ENCODE data around the gene PTGFRN.

The PTGFRN gene

DNA sequence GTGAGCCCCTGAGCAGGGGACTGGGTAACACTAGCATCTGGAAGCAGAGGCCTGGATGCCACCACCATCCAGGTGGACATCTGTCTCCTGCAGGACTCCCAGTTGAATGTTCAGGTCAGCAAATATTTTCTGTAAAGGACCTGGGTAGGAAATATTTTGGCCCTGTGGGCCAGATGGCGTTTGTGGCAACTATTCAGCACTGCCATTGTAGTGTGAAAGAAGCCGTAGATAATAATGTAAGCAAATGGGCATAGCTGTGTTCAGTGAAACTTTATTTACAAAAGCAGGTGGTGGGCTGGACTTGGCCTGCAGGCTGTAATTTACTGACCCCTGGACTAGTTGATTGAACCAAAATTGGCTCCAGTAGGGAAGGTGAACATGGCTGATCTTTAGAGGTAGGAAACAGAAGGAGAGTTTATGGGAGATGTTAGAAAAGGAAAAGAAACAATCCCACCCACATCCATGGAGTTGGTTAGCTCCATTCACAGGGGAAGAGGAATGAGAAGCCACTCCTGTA, 71.9 kb downstream of the PTGFRN start:
- no peak for DNase-seq

DNA sequence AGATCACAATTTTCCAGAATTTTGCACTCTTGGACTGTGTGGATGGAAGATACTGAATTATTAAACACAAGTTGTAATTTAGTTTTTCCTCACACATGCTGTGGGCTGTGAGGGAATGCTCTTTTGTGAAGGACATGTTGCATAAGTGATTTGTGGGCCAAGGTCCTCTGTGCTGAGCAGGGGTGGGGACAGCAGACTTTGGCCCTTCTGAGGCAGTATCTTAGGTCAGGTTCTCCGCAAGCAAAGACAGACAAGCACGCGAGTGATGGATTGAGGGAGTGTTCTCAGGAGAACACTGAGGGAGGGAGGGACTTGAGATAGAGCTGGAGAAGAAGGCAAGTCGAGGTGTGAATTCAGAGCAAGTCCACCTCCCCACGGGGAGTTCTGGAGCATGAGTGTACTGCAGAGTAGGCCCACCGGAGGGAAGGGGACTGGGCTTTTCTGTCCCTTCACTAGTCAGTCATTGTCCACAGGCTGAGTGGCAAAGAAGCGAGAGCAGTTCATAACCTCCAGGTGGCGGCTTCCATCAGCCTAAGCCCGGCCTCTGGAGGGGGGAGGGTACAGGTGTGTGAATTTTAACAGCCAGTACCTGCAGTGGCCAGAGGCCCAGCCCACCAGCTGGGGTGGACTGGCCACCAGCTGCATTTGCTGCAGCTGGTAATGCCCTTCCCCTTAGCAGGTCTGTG, 72.7 kb downstream of the PTGFRN start:
- no peak for DNase-seq

- DNase-seq = no peak
Observed at GRCh38 chr1:116983112-116983511, 73.4 kb downstream of the PTGFRN start.

- DNase-seq = no peak
Observed at GRCh38 chr1:116983678-116984077, 74.0 kb downstream of the PTGFRN start.

DNA sequence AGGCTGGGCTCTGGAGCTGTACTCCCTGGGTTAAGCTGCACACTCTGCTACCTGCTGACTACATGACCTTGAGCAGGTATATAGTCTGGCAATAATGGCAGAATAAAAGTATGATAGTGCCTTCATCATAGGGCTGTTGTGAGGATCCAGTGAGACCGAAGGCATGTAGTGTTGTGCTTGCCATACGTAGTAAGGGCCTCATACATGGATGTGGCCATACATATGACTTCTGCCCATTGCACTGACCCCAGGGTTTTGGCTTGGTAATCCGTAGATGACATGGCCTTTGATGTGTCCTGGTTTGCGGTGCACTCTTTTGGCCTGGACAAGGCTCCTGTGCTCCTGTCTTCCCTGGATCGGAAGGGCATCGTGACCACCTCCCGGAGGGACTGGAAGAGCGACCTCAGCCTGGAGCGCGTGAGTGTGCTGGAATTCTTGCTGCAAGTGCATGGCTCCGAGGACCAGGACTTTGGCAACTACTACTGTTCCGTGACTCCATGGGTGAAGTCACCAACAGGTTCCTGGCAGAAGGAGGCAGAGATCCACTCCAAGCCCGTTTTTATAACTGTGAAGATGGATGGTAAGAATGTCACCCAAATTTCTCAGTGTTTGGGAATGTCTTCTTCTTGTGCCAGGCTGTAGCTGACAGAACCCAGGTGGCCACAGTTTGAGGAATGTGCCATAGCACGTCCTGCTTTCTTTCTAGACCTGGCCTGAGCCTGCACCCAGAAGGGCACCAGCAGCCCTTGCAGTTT, 74.9 kb downstream of the PTGFRN start:
- DNase-seq = no peak

DNA sequence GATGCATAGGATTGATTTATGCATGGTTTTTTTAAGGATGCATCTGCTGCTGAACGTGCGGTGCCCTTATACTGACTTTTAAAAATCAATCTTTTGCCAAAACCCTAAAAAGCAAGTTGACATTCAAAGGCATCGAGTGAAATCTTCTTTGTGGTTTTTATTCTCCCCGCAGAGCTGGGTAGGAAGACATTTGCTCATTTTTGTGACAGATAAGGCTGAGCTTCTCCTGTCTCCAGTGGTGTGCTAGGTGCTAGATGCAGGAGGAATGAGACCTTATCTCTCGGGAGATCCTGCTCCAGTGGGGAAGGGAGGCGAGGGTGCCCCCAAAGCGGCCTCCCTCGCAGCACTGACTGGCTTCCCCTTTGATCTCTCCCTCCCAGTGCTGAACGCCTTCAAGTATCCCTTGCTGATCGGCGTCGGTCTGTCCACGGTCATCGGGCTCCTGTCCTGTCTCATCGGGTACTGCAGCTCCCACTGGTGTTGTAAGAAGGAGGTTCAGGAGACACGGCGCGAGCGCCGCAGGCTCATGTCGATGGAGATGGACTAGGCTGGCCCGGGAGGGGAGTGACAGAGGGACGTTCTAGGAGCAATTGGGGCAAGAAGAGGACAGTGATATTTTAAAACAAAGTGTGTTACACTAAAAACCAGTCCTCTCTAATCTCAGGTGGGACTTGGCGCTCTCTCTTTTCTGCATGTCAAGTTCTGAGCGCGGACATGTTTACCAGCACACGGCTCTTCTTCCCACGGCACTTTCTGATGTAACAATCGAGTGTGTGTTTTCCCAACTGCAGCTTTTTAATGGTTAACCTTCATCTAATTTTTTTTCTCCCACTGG, 76.9 kb downstream of the PTGFRN start:
- peak in 1 of 2 donors; percentile 32 for DNase-seq

GRCh38 chr1:116987256-116987555, 77.5 kb downstream of the PTGFRN start:
- peak; percentile 67 to 73 for DNase-seq

- no peak for DNase-seq
Observed at GRCh38 chr1:116988248-116988647, 78.5 kb downstream of the PTGFRN start.

GRCh38 chr1:116988908-116989307, 79.2 kb downstream of the PTGFRN start:
- DNase-seq = no peak

DNA sequence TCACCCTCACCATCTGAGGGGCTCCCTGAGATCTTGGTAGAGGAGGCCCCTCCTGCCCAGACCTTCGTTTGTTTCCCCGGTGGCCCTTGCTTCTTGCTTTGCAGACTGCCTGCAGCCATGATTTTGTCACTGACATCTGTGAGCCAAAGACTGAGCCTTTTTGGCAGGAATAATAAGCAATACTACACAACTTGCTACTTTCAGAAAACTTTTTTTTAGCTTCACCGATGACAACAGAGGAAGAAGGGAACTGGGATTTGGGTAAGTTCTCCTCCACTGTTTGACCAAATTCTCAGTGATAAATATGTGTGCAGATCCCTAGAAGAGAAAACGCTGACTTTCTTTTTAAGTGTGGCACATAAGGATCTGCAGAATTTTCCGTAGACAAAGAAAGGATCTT, 80.1 kb downstream of the PTGFRN start:
- no peak for DNase-seq

- peak in 1 of 2 donors; percentile 43 for DNase-seq
Observed at GRCh38 chr1:116990612-116991151, 81.0 kb downstream of the PTGFRN start.

GRCh38 chr1:116991171-116991845, 81.6 kb downstream of the PTGFRN start:
- DNase-seq = no peak

DNA sequence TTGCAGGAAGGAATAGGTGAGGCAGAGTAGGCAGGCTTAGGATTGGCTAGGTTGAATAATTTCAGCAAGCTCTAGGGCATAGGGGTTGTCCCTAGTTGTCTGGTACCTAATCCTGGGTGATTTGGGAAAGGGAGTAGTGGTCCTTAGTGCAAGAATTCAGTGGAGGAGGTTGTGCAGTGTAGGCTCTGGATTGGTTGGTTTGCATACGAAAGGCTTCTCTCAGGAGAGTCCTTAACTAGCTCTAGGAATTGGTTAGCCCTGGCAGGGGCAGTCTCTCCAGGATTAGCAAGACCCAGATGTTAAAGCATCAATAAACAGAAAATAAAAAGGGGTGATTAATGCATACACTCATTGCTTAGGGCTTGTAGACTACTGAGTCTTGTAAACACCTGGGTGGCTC, 82.2 kb downstream of the PTGFRN start:
- no peak for DNase-seq

- no peak for DNase-seq
Observed at GRCh38 chr1:116993286-116993685, 83.6 kb downstream of the PTGFRN start.

DNA sequence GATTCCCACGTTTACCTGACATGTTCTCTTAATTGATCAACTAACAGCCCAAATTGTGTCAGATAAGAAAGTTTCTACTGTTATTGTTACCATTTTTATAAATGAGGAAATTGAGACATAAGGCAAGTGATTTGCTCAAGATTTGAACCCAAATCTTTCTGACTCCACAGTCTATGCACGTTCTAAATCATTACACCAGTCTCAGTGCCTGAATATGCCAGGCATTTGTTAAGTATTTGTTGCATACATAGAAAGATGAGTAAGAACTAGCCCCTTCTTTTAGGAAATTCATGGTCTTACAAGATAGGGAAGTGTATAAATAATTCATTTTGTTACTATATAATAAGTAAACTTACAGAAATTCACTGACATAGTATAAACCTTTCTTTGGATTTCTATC, 84.7 kb downstream of the PTGFRN start:
- DNase-seq = no peak

- DNase-seq = no peak
Observed at GRCh38 chr1:116997066-116997465, 87.3 kb downstream of the PTGFRN start.

GRCh38 chr1:116997636-116998035, 87.9 kb downstream of the PTGFRN start:
- no peak for DNase-seq

DNA sequence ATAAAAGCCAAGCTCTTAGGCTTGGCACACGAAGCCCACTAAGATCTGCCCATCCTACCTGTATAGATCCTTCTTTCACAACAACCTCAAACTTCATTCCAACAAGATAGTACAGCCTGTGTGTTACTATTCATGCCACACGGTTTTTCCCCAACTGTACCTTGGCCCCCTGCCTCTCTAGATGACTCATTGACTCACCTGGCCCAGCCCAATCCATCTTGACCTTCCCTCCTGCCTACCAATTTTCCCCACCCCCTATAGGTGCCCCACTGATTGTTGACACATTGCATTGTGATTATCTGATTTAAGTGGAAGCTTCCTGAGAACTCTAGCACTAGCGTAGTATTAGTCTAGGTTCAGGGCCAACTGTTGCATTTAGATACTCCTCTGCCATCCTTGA, 89.9 kb downstream of the PTGFRN start:
- no peak for DNase-seq

DNA sequence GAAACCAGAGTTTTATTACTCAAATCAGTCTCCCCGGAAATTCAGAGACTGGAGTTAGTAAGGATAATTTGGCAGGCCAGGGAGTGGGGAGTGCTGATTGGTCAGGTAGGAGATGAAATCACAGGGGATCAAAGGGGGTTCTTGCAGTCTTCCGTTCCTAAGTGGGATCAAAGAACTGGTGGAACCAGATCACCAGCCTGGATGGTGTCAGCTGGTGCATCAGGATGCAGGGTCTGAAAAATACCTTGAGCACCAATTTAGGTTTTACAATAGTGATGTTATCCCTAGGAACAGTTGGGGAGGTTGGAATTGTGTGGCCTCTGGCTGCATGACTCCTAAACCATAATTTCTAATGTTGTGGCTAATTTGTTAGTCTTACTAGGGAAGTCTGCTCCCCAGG, 90.4 kb downstream of the PTGFRN start:
- DNase-seq = no peak

DNA sequence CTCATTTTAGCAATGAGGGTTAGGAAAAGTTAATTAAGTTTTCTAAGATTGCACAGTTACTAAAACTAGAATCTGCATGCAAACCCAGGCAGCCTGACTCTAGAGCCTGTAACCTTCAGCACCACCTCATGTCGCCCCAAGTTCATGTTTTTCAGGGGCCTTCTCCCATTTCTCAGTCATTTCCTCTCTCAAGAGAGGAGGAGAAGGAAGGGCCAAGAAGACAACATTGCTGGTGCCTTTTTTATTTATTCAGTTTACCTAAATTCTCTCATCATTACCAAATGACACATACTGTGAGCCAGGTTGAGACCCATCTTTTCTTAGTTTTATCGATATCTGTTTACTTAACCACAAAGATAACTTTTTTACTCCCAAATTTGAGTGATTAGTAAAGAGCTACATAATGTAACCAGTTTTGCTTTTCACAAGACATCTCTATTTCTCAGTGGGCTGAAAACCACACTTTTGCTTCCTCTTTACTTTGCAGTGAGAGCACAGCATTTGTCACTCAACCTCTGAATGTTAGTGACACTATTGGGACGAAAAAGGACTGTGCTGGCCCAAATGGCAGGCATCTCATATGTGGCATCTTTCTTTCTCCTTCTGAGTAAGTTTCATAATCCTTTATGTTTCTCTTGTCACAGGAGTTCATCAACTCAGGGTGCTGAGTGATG, 91.7 kb downstream of the PTGFRN start, which contains the start of gene CD101:
Gene CD101 (plus strand): TSS at position 507 of the 674 bp plus-strand sequence. CDS start 58 bp downstream, at position 565.
- peak in 1 of 2 donors; percentile 14 for DNase-seq

GRCh38 chr1:117003223-117003875, 93.6 kb downstream of the PTGFRN start:
- DNase-seq = peak in 1 of 2 donors; percentile 17

DNA sequence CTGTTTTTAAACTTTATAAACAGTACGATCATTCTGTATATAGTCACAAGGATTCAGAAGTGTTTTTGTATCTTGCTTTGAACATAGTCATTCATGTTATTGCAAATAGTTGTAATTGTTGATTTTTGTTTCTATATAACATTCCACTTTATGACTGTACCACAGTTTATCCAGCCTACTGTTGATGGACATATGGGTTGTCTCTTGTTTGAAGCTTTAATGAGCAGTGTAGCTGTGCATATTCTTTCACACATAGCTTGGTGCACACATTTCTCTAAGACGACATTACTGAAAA, 98.0 kb downstream of the PTGFRN start:
- DNase-seq = no peak
